GM12872 (cell line): ENCODE results near the gene EED.

Experiments used
- TF ChIP-seq, protein P1 (sequence below): IDR thresholded peaks from 3 replicates; pipeline ENCODE4 v1.5.1; 2011; ENCODE audit warnings: low read depth, mild to moderate bottlenecking, low read length, moderate library complexity; ENCODE audit not compliant: insufficient read depth

The EED gene

DNA sequence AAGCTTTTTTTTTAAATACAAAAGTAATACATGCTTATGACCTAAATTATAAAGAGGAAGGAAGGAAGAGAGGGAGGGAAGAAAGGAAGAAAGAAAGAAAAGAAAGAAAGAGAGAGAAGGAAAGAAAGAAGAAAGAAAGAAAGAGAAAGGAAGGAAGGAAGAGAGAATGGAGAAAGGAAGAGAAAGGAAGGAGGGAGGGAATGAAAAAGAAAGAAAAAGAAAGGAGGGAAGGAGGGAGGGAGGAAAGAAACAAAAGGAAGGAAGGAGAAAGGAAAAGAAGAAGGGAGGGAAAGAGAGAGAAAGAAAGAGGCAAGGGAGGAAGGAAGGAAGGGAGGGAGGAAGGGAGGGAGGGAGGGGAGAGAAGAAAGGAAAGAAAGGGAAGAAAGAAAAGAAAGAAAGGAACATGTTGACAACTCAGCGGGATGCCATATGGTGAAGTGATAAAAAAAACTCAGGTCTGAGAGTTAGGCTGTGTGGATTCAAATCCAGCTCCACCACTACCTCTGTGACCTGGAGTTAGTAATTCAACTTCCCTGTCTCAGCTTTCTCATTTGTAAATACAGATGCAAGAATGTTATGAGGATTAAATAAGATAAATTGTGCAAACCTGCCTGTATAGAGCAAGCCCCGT is 9.6 kb upstream of the EED start:
- TF ChIP-seq, protein P1, sequence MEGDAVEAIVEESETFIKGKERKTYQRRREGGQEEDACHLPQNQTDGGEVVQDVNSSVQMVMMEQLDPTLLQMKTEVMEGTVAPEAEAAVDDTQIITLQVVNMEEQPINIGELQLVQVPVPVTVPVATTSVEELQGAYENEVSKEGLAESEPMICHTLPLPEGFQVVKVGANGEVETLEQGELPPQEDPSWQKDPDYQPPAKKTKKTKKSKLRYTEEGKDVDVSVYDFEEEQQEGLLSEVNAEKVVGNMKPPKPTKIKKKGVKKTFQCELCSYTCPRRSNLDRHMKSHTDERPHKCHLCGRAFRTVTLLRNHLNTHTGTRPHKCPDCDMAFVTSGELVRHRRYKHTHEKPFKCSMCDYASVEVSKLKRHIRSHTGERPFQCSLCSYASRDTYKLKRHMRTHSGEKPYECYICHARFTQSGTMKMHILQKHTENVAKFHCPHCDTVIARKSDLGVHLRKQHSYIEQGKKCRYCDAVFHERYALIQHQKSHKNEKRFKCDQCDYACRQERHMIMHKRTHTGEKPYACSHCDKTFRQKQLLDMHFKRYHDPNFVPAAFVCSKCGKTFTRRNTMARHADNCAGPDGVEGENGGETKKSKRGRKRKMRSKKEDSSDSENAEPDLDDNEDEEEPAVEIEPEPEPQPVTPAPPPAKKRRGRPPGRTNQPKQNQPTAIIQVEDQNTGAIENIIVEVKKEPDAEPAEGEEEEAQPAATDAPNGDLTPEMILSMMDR, result no peak

DNA sequence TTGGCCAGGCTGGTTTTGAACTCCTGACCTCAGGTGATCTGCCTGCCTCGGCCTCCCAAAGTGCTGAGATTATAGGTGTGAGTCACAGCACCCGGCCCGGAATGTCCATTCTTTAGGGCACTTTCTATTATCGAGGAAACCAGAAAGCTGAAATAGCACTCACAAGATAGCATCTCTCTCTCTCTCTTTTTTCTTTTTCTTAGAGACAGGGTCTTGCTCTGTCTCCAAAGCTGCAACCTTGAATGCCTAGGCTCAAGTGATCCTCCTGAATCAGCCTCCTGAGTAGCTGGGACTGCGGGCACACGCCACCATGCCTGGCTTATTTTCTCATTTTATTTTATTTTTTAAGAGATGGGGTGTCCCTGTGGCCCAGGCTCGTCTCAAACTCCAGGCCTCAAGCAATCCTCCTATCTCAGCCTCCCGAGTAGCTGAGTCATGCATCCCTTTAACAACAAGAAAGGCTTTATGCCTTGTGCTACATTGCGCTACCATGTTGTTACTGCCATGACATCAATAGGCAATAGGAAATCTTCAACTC is 7.2 kb upstream of the EED start:
- TF ChIP-seq, protein P1, result no peak

DNA sequence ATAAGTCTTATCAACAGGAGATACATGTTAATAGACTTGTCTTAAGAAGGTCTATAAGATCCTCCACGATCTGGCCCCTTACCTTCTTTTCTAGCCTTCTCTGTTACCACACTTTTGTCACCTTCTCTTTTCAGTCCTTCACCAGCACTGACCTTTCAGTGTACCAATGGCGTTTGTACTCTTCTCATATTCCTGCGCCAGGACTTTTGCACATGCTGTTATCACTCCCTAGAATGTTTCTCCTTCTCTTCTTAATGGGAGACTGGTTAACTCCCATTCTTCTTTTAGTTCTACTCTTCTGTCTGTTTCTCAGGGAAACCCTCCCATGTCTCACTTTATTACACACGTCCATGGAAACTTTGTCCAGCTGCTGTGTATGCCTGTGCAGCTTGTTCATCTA is 4.4 kb upstream of the EED start:
- TF ChIP-seq, protein P1, result no peak

DNA sequence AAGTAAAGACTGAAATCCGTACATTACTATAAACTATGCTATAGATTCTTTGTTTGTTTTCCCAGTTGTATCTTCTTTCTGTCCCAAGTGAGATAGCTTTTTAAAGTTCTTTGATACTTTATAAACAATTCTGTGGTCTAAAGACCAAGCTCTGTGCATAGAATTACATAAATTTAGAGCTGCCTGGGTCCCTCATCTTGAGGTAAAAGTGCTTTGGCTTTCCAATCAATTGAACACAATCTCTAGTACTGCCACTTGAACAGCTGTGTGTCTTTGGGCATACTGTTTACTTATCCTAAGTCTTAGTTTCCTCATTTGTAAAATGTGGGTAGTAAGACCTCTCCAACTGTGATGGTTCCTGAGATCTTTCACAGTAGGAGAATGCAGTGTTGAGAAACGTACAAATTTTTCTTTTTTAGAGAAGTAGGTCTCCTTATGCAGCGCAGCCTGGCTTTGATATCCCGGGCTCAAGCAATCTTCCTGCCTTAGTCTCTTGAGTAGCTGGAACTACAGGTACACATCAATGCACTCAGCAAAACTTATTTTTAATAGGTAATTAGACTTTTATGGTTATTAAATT is 2.5 kb upstream of the EED start:
- TF ChIP-seq, protein P1, result no peak

DNA sequence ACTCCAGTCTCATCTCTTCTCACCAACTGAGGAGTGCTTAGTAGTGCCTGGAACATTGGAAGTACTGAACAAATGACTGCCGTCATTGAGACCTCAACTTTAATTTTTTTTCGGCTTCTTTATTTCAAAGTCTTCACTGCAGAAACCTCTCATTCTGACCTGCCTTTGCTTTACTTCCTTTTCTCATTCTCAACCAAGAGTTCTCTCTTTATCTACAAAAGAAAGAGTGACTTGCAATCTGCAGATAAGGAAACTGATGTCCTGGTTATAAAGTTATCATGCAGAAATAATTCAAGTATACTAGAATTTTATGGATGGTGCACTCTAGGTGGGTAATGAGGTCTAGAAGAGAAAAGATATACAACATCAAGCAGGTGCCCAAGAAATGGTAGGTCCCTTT is 1.2 kb upstream of the EED start:
- TF ChIP-seq, protein P1, result no peak

DNA sequence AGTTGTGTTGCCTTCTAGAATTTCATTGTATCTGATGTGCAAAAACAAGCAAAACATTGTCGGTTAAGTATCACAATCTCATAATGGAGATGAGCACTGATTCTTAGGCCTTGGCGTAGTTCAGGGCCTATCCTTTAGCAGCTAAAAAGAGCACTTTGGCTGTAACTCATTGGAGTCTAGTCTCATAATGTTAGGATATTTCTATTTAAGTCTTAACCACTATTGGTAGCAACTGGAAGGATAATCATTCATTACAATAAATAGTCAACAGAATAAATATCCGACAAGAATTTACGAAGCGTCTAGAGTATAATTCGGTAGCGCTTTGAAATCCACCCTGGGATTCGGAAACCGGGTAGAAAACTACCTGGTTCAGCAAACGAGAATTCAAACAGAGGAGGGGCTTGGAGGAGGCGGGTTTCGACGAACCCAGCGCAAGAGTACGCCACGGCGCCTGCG is 461 bp upstream of the EED start:
- TF ChIP-seq, protein P1, result no peak

DNA sequence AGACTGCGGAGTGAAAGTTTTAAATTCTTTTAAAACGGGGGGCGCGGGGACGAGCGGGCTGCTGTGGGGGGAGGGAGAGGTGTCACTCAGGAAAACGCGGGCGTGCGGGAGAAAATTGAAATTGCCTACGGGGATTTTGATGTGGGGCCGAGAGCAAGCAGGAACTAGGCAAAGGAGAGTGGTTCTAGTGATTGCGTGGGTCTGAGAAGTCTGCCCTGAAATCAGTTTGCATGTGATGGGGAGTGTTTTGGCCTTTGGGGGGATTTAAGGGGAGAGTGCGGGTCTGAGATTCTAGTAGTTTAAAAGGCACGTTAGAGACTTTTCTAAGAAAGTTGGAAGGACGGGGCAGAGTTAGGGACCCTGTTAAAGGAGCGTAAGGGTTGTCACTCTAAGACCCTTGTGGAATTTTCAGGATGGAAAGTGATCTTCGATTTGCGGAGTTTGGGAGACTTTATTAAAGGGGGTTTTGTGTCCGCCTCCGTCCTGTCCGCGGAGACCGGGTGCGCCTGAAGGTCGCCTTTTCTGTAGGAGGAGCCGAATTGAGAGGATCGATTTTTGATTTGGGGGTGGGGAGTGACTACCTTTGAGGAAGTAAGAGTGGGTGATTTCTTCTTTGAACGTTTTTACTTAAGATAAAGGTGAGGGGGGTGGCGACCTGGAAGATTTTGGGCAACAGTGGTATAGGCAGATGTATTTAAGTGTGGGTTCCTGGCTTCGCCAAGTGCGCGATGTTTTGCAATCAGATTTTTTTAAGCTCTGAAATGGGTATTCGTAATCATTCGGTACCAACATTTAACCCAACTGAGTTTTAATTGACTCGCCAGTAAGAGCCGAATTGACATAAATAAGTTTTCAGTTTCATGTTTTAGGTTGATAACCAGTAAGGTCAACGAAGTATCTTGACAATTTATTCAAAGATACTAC is 1.1 kb downstream of the EED start:
- TF ChIP-seq, protein P1, result no peak
